Vagina (tissue), 2 donors: Measurements from ENCODE around the gene CDC27.

Experiments
- CTCF ChIP-seq, 3 experiments: fragments of 450-650 bp in 2 of 3; fragments of 200-600 bp in 1 of 3; sonication (generic) in 1 of 3; IDR thresholded peaks; one replicate each; pipeline ENCODE4 v1.5.1; 2017 to 2019; ENCODE audit warnings: antibody characterized with exemption in 3 of 3, mild to moderate bottlenecking in 2 of 3, moderate library complexity in 2 of 3
- POLR2A ChIP-seq, 2 donors: fragments of 450-650 bp; IDR thresholded peaks; one replicate each; pipeline ENCODE4 v1.6.1; 2017; ENCODE audit warnings: antibody characterized with exemption in 2 of 2, mild to moderate bottlenecking in 2 of 2, moderate library complexity in 2 of 2
- POLR2AphosphoS5 ChIP-seq, 2 donors: sonication (generic); formaldehyde crosslinking; IDR thresholded peaks; one replicate each; pipeline ENCODE4 v1.9.0; 2017; ENCODE audit warnings: antibody characterized with exemption in 2 of 2, mild to moderate bottlenecking in 2 of 2, low read depth in 1 of 2; ENCODE audit not compliant: insufficient read depth in 1 of 2

GRCh38 chr17:47078801-47079200 is 110.3 kb downstream of the CDC27 start:
- TF ChIP-seq CTCF (IDR thresholded peaks at IDR 0.05), result no peak
- no peak for TF ChIP-seq POLR2A (IDR thresholded peaks at IDR 0.05)
- TF ChIP-seq POLR2AphosphoS5 (IDR thresholded peaks at IDR 0.05; ENCODE audit: insufficient read depth in 1 of 2, low read depth in 1 of 2), result no peak
